Skeletal muscle tissue (tissue), 4 donors: ENCODE results near the gene LIPA. TPM values are rescaled to one million over a fixed set of nuclear protein-coding genes. Genes with fewer than 3 reads are reported as not detected.

Experiments
- H3K27ac ChIP-seq: one replicate; pipeline ENCODE4 v1.7.0; 2013; ENCODE audit warnings: mild to moderate bottlenecking, low read depth, low read length, inconsistent platforms
- H3K27me3 ChIP-seq, 3 donors: one replicate each; pipeline ENCODE4 v1.7.0; 2013; ENCODE audit warnings: low read length in 3 of 3; ENCODE audit not compliant: control insufficient read depth in 3 of 3, insufficient read depth in 3 of 3
- H3K36me3 ChIP-seq, 3 donors: one replicate each; pipeline ENCODE4 v1.7.0; 2013; ENCODE audit warnings: low read length in 3 of 3; ENCODE audit not compliant: control insufficient read depth in 3 of 3, insufficient read depth in 3 of 3
- H3K4me1 ChIP-seq, 3 donors: one replicate each; pipeline ENCODE4 v1.7.0; 2013; ENCODE audit warnings: low read length in 3 of 3, mild to moderate bottlenecking in 3 of 3; ENCODE audit not compliant: control insufficient read depth in 3 of 3, insufficient read depth in 3 of 3
- H3K4me3 ChIP-seq, 3 donors: one replicate each; pipeline ENCODE4 v1.7.0; 2013; ENCODE audit warnings: low read length in 3 of 3
- H3K9ac ChIP-seq, 3 donors: one replicate each; pipeline ENCODE4 v1.7.0; 2013; ENCODE audit warnings: low read length in 3 of 3, mild to moderate bottlenecking in 3 of 3, moderate library complexity in 2 of 3, low read depth in 1 of 3
- H3K9me3 ChIP-seq, 3 donors: one replicate each; pipeline ENCODE4 v1.7.0; 2013; ENCODE audit warnings: low read length in 3 of 3; ENCODE audit not compliant: control insufficient read depth in 3 of 3
- total RNA-seq: library from RNA; depleted of rRNA; stranded (reverse); fragments of >200 nt; gene quantifications from one replicate; pipeline ENCODE4 v1.2.3, GENCODE V29; 2014
- donor health status: Osteomylitis.

Gene LIPA
- total RNA-seq, 1 donor from 2014 or later, result 50.1 TPM

- Histone ChIP-seq H3K4me3 (no peak overlapping the region), H3K9me3 (no peaks in the 10 kb centered on the region), H3K9ac (no peak overlapping the region), H3K27me3 (no peaks in the 10 kb centered on the region), H3K36me3 (no peaks in the 10 kb centered on the region), H3K27ac (no peak overlapping the region), H3K4me1 (peaks cover 4 to 8% (median 7%) of the 10 kb centered on the region in 3 donors)
These were observed 22.1 kb upstream of the LIPA start for GRCh38 chr10:89273680-89274079.

GRCh38 chr10:89271532-89271931 lies 20.0 kb upstream of the LIPA start:
- H3K9ac ChIP-seq, result no peak overlapping the region
- no peaks in the 10 kb centered on the region for H3K27me3 ChIP-seq
- no peaks in the 10 kb centered on the region for H3K36me3 ChIP-seq
- no peak overlapping the region for H3K27ac ChIP-seq
- no peak overlapping the region for H3K4me3 ChIP-seq
- H3K9me3 ChIP-seq, result no peaks in the 10 kb centered on the region
- H3K4me1 ChIP-seq, result peaks cover 0 to 3% (median 3%) of the 10 kb centered on the region in 3 donors

GRCh38 chr10:89270153-89270483 lies 18.5 kb upstream of the LIPA start:
- Histone ChIP-seq H3K36me3 (no peaks in the 10 kb centered on the region), H3K27me3 (no peaks in the 10 kb centered on the region), H3K4me1 (no peaks in the 10 kb centered on the region), H3K4me3 (no peak overlapping the region), H3K9me3 (no peaks in the 10 kb centered on the region), H3K27ac (no peak overlapping the region), H3K9ac (no peak overlapping the region)

DNA sequence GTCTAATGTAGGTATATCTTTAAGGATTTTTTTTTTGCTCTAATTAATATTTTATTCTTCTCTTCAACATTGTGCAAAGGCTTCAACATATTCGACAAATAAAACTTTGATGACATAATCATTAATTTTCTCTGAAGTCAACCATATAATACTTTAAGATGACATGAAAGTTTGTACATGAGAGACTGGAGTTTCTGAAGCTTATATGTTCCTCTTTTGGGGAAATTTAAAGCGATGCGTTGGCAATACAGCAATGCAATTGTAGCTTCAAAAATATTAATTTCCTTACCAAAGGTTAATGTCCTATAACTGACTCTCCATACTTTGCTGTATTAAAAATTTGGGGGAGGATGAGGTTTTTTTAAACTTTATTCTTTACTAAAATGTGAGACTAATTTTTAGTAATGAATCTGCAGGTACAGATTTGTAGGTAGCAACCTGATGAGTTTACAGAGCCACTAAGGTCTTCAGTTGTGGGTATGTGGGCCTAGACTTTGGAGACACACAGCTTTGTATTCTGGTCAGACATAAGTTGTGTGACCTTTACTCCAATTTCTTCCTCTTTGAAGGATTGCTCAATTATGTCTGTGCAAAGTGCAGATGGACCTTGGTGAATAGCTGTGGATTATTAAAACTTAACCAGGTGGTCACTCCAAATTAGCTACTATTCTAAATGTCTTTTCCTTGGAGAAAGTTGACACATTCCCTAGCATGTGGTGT lies 18.0 kb upstream of the LIPA start:
- Histone ChIP-seq H3K36me3 (no peaks in the 10 kb centered on the region), H3K9ac (no peak overlapping the region), H3K9me3 (no peaks in the 10 kb centered on the region), H3K4me1 (no peaks in the 10 kb centered on the region), H3K27ac (no peak overlapping the region), H3K4me3 (no peak overlapping the region), H3K27me3 (no peaks in the 10 kb centered on the region)

DNA sequence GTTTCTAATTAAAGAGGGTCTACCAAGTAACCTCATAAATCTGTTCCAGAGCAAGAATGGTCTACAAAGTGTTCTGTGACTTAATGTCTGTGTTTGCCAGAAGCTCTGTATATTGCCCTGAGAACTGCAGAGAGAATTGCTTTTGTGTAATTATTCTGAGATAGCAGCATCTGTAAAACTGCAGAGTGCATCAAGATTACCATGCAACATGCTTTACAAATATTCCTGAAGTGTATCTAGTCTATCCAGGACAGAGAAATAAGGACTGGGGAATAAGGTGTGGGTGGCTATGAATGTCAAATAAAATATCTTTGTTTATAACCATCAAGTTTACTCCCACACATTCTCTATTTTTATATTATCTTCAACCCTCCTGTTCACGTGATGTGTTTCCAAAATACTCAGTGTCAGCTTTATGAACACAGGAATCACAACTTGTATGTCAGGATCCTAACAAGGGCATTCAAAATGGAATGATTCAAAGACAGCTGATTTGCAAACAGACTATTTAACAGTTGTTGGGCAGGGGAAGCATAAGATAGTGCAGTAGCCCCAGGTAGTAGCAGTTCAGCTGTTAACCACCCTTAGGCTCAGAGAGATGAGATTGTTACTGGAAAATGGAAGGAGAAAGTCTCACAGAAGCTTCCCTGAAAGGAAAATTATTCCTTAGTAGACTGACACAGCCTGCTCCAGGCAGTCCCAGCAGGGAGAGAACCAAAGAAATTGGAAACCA lies 15.3 kb upstream of the LIPA start:
- Histone ChIP-seq H3K27ac (no peak overlapping the region), H3K9me3 (no peaks in the 10 kb centered on the region), H3K4me1 (peaks cover 4 to 11% (median 8%) of the 10 kb centered on the region in 3 donors), H3K27me3 (no peaks in the 10 kb centered on the region), H3K4me3 (no peak overlapping the region), H3K9ac (no peak overlapping the region), H3K36me3 (no peaks in the 10 kb centered on the region)

DNA sequence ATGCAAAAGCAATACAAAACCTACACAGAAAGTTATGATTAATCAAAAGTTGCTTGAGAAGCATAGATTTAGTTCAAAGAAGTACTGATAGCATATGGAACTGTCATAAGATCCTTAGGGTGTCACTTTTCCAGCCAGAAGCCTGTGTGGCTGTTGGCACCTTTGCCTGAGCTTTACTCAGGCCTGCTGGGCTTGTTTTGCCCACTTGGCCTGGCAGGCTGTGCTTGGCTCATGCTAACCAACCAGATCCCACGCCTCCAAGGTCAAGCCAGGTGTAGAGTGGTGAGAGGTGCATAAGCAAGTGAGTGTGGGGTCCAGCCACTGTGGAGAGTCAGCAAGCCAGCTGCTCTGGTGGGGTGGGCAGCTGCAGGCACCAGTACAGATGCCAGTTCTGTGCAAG lies 12.0 kb upstream of the LIPA start:
- no peaks in the 10 kb centered on the region for H3K27me3 ChIP-seq
- H3K27ac ChIP-seq, result no peak overlapping the region
- H3K9ac ChIP-seq, result no peak overlapping the region
- H3K4me1 ChIP-seq, result peaks cover 8 to 15% (median 10%) of the 10 kb centered on the region in 3 donors
- no peaks in the 10 kb centered on the region for H3K9me3 ChIP-seq
- no peaks in the 10 kb centered on the region for H3K36me3 ChIP-seq
- H3K4me3 ChIP-seq, result no peak overlapping the region

GRCh38 chr10:89263091-89263490 lies 11.5 kb upstream of the LIPA start:
- Histone ChIP-seq H3K4me1 (peaks cover 8 to 15% (median 10%) of the 10 kb centered on the region in 3 donors), H3K9me3 (no peaks in the 10 kb centered on the region), H3K9ac (no peak overlapping the region), H3K36me3 (no peaks in the 10 kb centered on the region), H3K27ac (no peak overlapping the region), H3K4me3 (no peak overlapping the region), H3K27me3 (no peaks in the 10 kb centered on the region)

GRCh38 chr10:89262086-89263051 lies 10.8 kb upstream of the LIPA start:
- Histone ChIP-seq H3K9me3 (no peaks in the 10 kb centered on the region), H3K4me3 (no peak overlapping the region), H3K4me1 (peaks cover 8 to 15% (median 10%) of the 10 kb centered on the region in 3 donors), H3K9ac (no peak overlapping the region), H3K36me3 (no peaks in the 10 kb centered on the region), H3K27me3 (no peaks in the 10 kb centered on the region), H3K27ac (no peak overlapping the region)

- H3K36me3 ChIP-seq, result no peaks in the 10 kb centered on the region
- H3K27me3 ChIP-seq, result no peaks in the 10 kb centered on the region
- no peak overlapping the region for H3K9ac ChIP-seq
These were observed 7.3 kb upstream of the LIPA start for GRCh38 chr10:89258881-89259280.

More at GRCh38 chr10:89258881-89259280, 7.3 kb upstream of the LIPA start:
- Histone ChIP-seq H3K4me1 (peaks cover 8 to 14% (median 10%) of the 10 kb centered on the region in 3 donors), H3K4me3 (no peak overlapping the region), H3K9me3 (no peaks in the 10 kb centered on the region), H3K27ac (no peak overlapping the region)
